ENCODE results near the gene SEZ6. TPM values are rescaled to one million over a fixed set of nuclear protein-coding genes. Genes with fewer than 3 reads are reported as not detected.

Gene SEZ6
- total RNA-seq, 4 donors from 2014 or later: not detected

DNA sequence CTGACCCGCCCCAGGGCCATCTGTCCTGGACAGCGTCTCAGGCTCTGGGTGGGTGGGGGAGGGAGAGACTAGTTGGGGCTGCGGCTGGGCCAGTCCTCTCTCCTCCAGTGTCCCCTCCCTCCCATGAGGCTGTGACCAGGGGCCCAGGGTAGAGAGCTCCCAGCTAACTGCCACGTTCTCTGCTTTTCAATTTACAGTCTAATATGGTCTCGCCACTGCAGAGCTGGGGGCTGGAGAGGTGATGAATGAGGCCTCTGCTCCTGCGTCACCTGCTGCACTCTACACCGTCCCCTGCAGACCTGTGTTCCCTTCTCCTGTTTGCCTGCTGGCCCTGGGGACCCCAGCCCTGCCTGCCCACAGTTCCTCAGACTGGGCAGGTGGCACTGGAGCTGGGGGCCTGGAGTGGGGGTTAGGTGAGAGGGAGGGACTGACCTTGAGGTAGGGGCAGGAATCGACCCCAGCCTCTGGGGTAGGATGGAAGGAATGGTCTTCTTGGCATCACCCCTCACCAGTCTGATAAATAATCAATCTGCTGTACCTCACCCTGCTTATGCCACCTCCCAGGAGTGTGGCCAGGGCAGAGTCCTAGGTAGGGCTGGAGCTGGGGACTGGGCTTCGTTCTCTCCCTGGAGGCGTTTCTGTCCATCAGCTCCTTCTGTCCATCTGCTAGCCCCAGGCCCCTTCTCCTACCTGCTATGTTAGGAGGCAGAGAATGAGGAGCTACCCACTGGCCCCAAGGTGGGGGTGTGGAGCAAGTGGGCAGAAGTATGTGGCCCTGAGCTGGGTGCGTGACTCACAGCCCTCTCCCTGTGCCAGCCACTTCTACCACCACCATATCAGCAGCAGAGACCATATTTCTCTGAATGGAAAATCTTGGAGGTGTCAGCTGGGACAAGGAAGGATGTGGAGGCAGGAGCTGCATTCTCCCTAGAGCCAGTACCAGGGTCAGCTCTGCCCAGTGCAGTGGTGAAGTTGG, 12.9 kb downstream of the SEZ6 start:
- H3K4me3 ChIP-seq: no peak overlapping the region
- TF ChIP-seq POLR2AphosphoS5 (IDR thresholded peaks at IDR 0.05) (no peak), POLR2A (IDR thresholded peaks at IDR 0.05) (no peak), EP300 (IDR thresholded peaks at IDR 0.05) (no peak)
- TF ChIP-seq, protein P1, sequence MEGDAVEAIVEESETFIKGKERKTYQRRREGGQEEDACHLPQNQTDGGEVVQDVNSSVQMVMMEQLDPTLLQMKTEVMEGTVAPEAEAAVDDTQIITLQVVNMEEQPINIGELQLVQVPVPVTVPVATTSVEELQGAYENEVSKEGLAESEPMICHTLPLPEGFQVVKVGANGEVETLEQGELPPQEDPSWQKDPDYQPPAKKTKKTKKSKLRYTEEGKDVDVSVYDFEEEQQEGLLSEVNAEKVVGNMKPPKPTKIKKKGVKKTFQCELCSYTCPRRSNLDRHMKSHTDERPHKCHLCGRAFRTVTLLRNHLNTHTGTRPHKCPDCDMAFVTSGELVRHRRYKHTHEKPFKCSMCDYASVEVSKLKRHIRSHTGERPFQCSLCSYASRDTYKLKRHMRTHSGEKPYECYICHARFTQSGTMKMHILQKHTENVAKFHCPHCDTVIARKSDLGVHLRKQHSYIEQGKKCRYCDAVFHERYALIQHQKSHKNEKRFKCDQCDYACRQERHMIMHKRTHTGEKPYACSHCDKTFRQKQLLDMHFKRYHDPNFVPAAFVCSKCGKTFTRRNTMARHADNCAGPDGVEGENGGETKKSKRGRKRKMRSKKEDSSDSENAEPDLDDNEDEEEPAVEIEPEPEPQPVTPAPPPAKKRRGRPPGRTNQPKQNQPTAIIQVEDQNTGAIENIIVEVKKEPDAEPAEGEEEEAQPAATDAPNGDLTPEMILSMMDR (IDR thresholded peaks at IDR 0.05): no peak
- 91% methylated on average over 7 of the region's 11 CpGs for whole genome bisulfite sequencing
- H3K27me3 ChIP-seq: peaks cover 3% of the 10 kb centered on the region
- no peak overlapping the region for H3K27ac ChIP-seq
- DNase-seq (ENCODE audit: low spot score in 2 of 2): no peak
- H3K36me3 ChIP-seq: no peaks in the 10 kb centered on the region
- peaks cover 9% of the 10 kb centered on the region for H3K4me1 ChIP-seq
- H3K9me3 ChIP-seq: no peaks in the 10 kb centered on the region

DNA sequence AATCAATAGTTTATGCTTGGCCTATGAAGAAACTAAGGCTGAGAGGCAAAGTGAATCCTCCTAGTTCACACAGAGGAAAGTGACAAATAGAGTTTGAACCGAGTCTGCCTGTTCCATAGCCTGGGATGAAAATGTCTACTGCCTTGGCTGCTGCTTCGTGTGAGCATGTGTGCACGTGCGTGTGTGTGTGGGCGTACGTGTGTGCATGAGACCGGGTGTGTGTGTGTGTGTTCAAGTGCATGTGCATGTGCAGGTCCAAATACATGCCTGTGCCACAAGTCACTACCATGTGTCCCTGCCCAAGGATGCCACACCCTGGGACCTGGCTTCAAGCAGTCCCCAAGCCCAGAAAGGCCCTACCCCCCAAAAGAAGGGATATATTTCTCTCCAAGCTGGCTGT, 13.6 kb downstream of the SEZ6 start:
- 52% methylated on average over 5 of the region's 7 CpGs for WGBS
- Histone ChIP-seq H3K4me3 (no peak overlapping the region), H3K9me3 (no peaks in the 10 kb centered on the region), H3K4me1 (peaks cover 9% of the 10 kb centered on the region), H3K27ac (no peak overlapping the region), H3K36me3 (no peaks in the 10 kb centered on the region), H3K27me3 (no peaks in the 10 kb centered on the region)
- DNase-seq (ENCODE audit: low spot score in 2 of 2): no peak
- no peak for TF ChIP-seq POLR2AphosphoS5 (IDR thresholded peaks at IDR 0.05)
- TF ChIP-seq POLR2A (IDR thresholded peaks at IDR 0.05): no peak
- TF ChIP-seq, protein P1 (IDR thresholded peaks at IDR 0.05): no peak
- no peak for TF ChIP-seq EP300 (IDR thresholded peaks at IDR 0.05)

DNA sequence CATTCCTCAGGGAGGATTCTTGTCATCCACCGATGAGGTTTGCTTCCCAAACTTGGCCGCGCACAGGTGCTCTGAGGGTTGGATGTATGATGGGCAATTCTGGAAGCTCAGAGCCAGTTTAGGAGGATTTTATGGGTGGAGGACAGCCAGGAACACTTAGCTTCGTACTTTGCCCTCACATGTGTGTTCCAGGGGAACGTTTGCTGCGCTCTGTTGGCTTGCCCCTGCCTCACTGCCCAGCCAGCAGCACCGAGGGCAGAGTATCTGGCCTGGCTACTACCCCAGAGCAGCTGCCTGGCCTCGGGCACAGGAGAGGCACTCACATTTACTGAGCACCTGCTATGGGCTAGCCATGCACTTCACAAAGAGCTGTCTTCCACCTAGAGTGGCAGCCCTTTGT, 14.1 kb downstream of the SEZ6 start:
- Histone ChIP-seq H3K27me3 (no peaks in the 10 kb centered on the region), H3K36me3 (no peaks in the 10 kb centered on the region), H3K27ac (no peak overlapping the region), H3K4me1 (peaks cover 9% of the 10 kb centered on the region), H3K4me3 (no peak overlapping the region), H3K9me3 (no peaks in the 10 kb centered on the region)
- 55% methylated on average over 7 of the region's 8 CpGs for WGBS
- no peak for TF ChIP-seq POLR2A (IDR thresholded peaks at IDR 0.05)
- no peak for TF ChIP-seq EP300 (IDR thresholded peaks at IDR 0.05)
- TF ChIP-seq POLR2AphosphoS5 (IDR thresholded peaks at IDR 0.05): no peak
- TF ChIP-seq, protein P1 (IDR thresholded peaks at IDR 0.05): no peak
- DNase-seq (ENCODE audit: low spot score in 2 of 2): no peak

DNA sequence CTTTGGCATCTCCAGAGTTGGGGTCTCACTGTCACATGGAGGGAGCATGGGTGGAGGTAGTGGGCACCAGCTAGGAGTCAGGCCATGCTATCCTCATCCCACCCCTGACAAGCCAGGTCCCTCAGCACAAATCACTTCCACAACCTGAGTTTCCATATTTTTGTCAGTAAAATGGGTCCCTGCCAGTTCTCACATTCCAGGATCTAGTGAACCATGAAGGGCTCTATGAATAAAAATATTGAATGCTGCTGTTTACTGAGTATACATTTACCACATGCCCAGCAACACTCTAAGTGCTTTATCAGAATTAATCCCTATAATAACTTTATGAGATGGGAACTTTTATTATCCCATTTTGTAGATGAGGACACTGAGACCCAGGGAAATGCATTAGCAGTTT, 16.8 kb downstream of the SEZ6 start:
- Histone ChIP-seq H3K9me3 (no peaks in the 10 kb centered on the region), H3K4me1 (no peaks in the 10 kb centered on the region), H3K4me3 (no peak overlapping the region), H3K36me3 (no peaks in the 10 kb centered on the region), H3K27ac (no peak overlapping the region), H3K27me3 (peaks cover 15% of the 10 kb centered on the region)
- TF ChIP-seq POLR2AphosphoS5 (IDR thresholded peaks at IDR 0.05) (no peak), POLR2A (IDR thresholded peaks at IDR 0.05) (no peak), EP300 (IDR thresholded peaks at IDR 0.05) (no peak)
- TF ChIP-seq, protein P1 (IDR thresholded peaks at IDR 0.05): no peak
- no peak for DNase-seq (ENCODE audit: low spot score in 2 of 2)

DNA sequence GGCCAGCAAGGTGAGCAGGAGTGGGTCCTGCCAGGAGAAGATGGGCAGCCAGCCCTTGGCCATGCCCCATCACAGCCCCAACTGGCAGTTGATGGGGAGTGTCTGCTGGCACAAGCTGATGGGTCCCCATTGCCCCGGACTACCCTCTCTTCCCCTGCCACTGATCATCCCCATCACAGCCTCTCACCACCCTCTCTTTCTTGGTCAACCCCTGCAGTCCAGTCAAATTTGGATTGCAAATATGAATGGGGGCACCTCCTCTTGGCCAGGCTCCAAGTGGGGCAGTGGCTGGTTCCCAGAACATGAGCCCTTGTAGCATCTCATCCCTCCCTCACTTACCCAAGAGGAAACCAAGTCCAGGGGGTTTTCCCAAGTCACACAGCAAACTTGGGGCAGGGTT, 17.4 kb downstream of the SEZ6 start:
- Histone ChIP-seq H3K9me3 (no peaks in the 10 kb centered on the region), H3K4me1 (no peaks in the 10 kb centered on the region), H3K4me3 (no peak overlapping the region), H3K27ac (no peak overlapping the region), H3K27me3 (peaks cover 15% of the 10 kb centered on the region), H3K36me3 (no peaks in the 10 kb centered on the region)
- 100% methylated on average over 1 of the region's 1 CpG for WGBS
- DNase-seq (ENCODE audit: low spot score in 2 of 2): no peak
- no peak for TF ChIP-seq POLR2A (IDR thresholded peaks at IDR 0.05)
- TF ChIP-seq POLR2AphosphoS5 (IDR thresholded peaks at IDR 0.05): no peak
- TF ChIP-seq EP300 (IDR thresholded peaks at IDR 0.05): no peak
- TF ChIP-seq, protein P1 (IDR thresholded peaks at IDR 0.05): no peak
